SK-N-SH treated with all-trans-retinoic acid at 6 μM for 48 hours (cell line): ENCODE data around the gene SCFD1.

Source experiments
- BACH2 ChIP-seq: fragments of 250-450 bp; sonication (Bioruptor Pico); IDR thresholded peaks from 2 replicates; pipeline ENCODE4 v1.9.0; 2021; ENCODE audit warnings: mild to moderate bottlenecking, borderline replicate concordance
- CREB5 ChIP-seq: fragments of 250-450 bp; sonication (Bioruptor Pico); IDR thresholded peaks from 2 replicates; pipeline ENCODE4 v1.5.1; 2020; ENCODE audit warnings: low read depth, mild to moderate bottlenecking, moderate library complexity
- CSDC2 ChIP-seq: fragments of 250-450 bp; sonication (Bioruptor Pico); IDR thresholded peaks from 2 replicates; pipeline ENCODE4 v1.5.0; 2020; ENCODE audit warnings: mild to moderate bottlenecking, moderate library complexity
- ESRRG ChIP-seq: fragments of 250-450 bp; sonication (Bioruptor Pico); IDR thresholded peaks from 2 replicates; pipeline ENCODE4 v1.6.1; 2021; ENCODE audit warnings: mild to moderate bottlenecking
- GLIS3 ChIP-seq: fragments of 250-450 bp; sonication (Bioruptor Pico); IDR thresholded peaks from 2 replicates; pipeline ENCODE4 v1.5.0; 2020; ENCODE audit warnings: mild to moderate bottlenecking, moderate library complexity
- OSR1 ChIP-seq: fragments of 250-450 bp; sonication (Bioruptor Pico); IDR thresholded peaks from 2 replicates; pipeline ENCODE4 v1.8.0; 2022; ENCODE audit warnings: moderate library complexity, mild to moderate bottlenecking, inconsistent platforms
- PATZ1 ChIP-seq: fragments of 250-450 bp; sonication (Bioruptor Pico); IDR thresholded peaks from 2 replicates; pipeline ENCODE4 v1.8.0; 2020; ENCODE audit warnings: mild to moderate bottlenecking, moderate library complexity, borderline replicate concordance
- SNAI2 ChIP-seq: fragments of 250-450 bp; sonication (Bioruptor Pico); IDR thresholded peaks from 2 replicates; pipeline ENCODE4 v1.5.0; 2020; ENCODE audit warnings: mild to moderate bottlenecking, moderate library complexity
- TCF4 ChIP-seq: fragments of 250-450 bp; sonication (Bioruptor Pico); IDR thresholded peaks from 2 replicates; pipeline ENCODE4 v1.8.0; 2021; ENCODE audit warnings: mild to moderate bottlenecking, moderate library complexity, borderline replicate concordance
- TSHZ2 ChIP-seq: fragments of 250-450 bp; sonication (Bioruptor Pico); IDR thresholded peaks from 2 replicates; pipeline ENCODE4 v1.5.0; 2020; ENCODE audit warnings: mild to moderate bottlenecking, moderate library complexity
- ZFP3 ChIP-seq: fragments of 250-450 bp; sonication (Bioruptor Pico); IDR thresholded peaks from 2 replicates; pipeline ENCODE4 v1.5.0; 2020; ENCODE audit warnings: mild to moderate bottlenecking, moderate library complexity
- ZFP30 ChIP-seq: fragments of 450-650 bp; formaldehyde crosslinking; IDR thresholded peaks from 2 replicates; pipeline ENCODE4 v1.5.0; 2022; ENCODE audit warnings: mild to moderate bottlenecking, moderate library complexity
- ZNF565 ChIP-seq: fragments of 450-650 bp; formaldehyde crosslinking; conservative IDR thresholded peaks from 2 replicates; pipeline ENCODE4 v1.5.0; 2020; ENCODE audit warnings: low read depth, mild to moderate bottlenecking, moderate library complexity

GRCh38 chr14:30771595-30771994 lies 149.5 kb downstream of the SCFD1 start:
- no peak for TF ChIP-seq SNAI2 (CRISPR knock-in tag)
- TF ChIP-seq ZNF565 (CRISPR knock-in tag): no peak
- no peak for TF ChIP-seq CSDC2 (CRISPR knock-in tag)
- TF ChIP-seq PATZ1 (CRISPR knock-in tag): no peak
- no peak for TF ChIP-seq ZFP3
- TF ChIP-seq GLIS3 (CRISPR knock-in tag): no peak
- no peak for TF ChIP-seq ESRRG
- TF ChIP-seq OSR1 (CRISPR knock-in tag): no peak
- TF ChIP-seq TSHZ2 (CRISPR knock-in tag): no peak
- TF ChIP-seq BACH2 (CRISPR knock-in tag): no peak
- TF ChIP-seq ZFP30 (CRISPR knock-in tag): no peak
- no peak for TF ChIP-seq TCF4
- TF ChIP-seq CREB5 (CRISPR knock-in tag): no peak
